Measurements from ENCODE around the gene TXK.

DNA sequence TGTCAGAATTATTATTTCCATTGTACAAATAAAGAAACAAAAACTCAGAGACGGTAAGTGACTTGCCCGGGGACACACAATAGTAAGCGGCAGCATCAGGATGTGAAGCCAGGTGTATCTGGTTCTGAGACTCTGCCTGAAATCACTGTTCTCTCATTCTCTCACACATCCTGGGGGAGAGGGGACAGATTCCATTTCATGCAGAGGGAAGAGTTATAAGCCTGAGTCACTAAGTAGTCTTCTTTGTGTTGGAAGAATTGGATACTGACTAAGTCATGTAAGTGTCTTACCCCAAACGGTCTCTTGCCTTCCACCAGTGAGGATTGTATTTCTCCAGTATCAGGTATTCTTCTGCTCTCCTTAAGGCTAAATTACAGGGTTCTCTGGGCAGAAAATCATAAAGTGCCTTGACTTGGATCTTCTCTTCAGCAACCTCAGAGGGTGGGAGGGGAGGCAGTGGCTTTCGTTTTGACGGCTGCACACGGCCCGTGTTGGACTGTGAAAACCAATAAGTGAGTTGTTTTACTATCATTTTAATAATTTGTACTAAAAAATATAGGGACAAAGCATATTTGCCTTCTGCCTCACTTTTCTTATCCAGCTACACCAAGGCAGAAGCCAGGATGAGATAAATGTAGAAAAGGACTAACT lies 21.9 kb downstream of the TXK start:
- TF ChIP-seq, protein P1, sequence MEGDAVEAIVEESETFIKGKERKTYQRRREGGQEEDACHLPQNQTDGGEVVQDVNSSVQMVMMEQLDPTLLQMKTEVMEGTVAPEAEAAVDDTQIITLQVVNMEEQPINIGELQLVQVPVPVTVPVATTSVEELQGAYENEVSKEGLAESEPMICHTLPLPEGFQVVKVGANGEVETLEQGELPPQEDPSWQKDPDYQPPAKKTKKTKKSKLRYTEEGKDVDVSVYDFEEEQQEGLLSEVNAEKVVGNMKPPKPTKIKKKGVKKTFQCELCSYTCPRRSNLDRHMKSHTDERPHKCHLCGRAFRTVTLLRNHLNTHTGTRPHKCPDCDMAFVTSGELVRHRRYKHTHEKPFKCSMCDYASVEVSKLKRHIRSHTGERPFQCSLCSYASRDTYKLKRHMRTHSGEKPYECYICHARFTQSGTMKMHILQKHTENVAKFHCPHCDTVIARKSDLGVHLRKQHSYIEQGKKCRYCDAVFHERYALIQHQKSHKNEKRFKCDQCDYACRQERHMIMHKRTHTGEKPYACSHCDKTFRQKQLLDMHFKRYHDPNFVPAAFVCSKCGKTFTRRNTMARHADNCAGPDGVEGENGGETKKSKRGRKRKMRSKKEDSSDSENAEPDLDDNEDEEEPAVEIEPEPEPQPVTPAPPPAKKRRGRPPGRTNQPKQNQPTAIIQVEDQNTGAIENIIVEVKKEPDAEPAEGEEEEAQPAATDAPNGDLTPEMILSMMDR (IDR thresholded peaks at IDR 0.05): no peak
- TF ChIP-seq POLR2A (IDR thresholded peaks at IDR 0.05) (no peak), POLR2AphosphoS5 (IDR thresholded peaks at IDR 0.05) (no peak)

All from upper lobe of left lung (tissue), 4 donors.